B cell (primary cell): Measurements from ENCODE around the gene ZEB1.

ENCODE experiments used
- EZH2 ChIP-seq: IDR thresholded peaks from 2 replicates; pipeline ENCODE4 v1.6.1; 2012; ENCODE audit warnings: borderline replicate concordance, low read depth, mild to moderate bottlenecking, moderate library complexity, low read length; ENCODE audit not compliant: insufficient read depth, poor library complexity, severe bottlenecking
- TF ChIP-seq, protein P1 (sequence below): fragments of 200-600 bp; IDR thresholded peaks from one replicate; pipeline ENCODE4 v1.8.0; 2022; ENCODE audit warnings: antibody characterized with exemption, mild to moderate bottlenecking

DNA sequence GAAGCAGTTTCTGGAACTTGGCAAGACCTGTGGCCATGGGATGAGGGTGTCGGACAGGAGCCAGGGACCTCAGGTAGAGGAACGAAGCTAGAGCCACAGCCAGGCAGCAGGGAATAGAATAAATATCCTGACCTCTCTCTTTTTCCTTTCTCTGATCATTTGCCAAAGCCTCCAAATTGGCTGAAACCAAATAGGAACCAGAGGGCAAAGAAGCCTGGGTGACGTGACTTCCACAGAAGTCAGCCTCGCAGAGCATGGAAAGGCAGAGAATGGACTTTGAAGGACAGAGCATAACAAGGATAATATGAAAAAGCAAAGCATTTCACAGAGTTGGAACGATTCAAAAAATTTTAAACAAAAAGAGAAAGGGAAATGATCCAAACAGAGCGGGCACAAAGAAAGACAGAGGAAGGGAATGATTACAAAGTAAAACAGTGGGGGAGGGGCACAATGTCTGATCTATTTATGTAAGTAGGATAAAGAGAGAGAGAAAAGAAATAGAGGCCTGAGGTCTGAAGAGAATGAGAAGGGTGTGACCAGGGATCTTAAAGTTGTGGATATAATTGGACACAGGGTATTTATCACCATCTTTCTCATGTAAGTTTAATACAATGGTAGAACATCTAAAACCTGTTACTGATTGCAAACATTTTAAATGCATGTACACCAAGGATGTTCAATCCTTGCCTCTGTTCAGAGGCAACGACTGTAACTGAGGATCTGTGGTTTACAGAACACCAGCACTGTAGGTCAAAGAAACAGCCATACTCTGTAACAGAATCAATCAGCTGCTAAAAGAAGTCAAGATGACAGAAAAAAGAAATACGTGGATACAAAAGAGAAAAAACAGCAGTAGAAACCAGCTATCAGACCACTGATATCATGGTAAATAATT is 4.5 kb upstream of the ZEB1 start:
- TF ChIP-seq, protein P1, sequence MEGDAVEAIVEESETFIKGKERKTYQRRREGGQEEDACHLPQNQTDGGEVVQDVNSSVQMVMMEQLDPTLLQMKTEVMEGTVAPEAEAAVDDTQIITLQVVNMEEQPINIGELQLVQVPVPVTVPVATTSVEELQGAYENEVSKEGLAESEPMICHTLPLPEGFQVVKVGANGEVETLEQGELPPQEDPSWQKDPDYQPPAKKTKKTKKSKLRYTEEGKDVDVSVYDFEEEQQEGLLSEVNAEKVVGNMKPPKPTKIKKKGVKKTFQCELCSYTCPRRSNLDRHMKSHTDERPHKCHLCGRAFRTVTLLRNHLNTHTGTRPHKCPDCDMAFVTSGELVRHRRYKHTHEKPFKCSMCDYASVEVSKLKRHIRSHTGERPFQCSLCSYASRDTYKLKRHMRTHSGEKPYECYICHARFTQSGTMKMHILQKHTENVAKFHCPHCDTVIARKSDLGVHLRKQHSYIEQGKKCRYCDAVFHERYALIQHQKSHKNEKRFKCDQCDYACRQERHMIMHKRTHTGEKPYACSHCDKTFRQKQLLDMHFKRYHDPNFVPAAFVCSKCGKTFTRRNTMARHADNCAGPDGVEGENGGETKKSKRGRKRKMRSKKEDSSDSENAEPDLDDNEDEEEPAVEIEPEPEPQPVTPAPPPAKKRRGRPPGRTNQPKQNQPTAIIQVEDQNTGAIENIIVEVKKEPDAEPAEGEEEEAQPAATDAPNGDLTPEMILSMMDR, result no peak
- TF ChIP-seq EZH2, result no peak
